Hepatic stellate cell (primary cell): ENCODE measurements around the gene GOSR2.
A peak's percentile ranks its signal among the peaks of the same experiment; 100 is the strongest.

Experiments used
- DNase-seq: peaks from one replicate; pipeline ENCODE4 v3.0.0; 2011; ENCODE audit warnings: low spot score

Gene GOSR2

GRCh38 chr17:46922804-46923635 lies at the start of gene GOSR2:
Gene GOSR2 (plus strand): TSS chr17:46923160. CDS start chr17:46923193, 33 bp downstream.
- DNase-seq, result peak; percentile 95

DNA sequence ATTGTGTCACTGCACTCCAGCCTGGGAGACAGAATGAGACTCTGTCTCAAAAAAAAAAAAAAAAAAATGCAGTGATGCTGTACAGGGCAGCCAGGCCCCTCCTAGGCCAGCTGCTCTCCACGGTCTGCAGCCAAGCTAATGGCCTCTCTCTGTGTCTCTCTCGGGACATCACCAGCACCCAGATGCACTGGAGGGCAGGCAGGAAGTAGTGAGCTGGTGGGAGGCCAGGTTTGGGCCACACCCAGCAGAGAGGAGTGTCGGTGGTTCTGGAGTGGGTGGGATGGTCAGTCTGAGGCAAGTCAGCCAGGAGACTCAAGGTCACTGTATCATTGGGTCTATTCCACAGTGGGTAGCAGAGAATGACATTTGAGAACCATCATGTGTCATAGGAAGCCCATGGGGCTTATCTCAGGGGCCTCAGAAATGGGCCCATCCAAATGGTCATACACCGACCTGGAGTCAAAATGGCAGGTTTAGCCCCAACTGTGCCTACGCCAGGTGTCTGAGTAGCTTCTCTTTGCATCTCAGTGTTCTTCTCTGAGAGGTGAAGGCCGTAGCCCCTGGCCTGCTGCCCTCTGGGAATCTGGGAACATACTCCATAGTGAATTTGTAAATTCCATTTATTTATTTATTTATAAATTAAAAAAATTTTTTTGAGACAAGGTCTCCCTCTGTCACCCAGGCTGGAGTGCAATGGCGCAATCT lies 48.9 kb upstream of the GOSR2 start:
- no peak for DNase-seq

- no peak for DNase-seq
Measured at GRCh38 chr17:46874906-46875305, 48.1 kb upstream of the GOSR2 start.

- DNase-seq, result no peak
Measured at GRCh38 chr17:46875849-46876352, 47.1 kb upstream of the GOSR2 start.

DNA sequence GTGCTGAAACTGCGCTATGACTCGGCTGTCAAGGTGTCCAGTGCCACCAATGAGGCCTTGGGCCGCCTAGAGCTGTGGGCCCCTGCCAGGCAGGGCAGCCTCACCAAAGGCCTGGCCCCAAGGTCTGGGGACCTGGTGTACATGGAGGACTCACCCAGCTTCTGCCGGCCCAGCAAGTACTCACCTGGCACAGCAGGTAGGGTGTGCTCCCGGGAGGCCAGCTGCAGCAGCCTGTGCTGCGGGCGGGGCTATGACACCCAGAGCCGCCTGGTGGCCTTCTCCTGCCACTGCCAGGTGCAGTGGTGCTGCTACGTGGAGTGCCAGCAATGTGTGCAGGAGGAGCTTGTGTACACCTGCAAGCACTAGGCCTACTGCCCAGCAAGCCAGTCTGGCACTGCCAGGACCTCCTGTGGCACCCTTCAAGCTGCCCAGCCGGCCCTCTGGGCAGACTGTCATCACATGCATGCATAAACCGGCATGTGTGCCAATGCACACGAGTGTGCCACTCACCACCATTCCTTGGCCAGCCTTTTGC lies 46.5 kb upstream of the GOSR2 start:
- no peak for DNase-seq

- DNase-seq, result no peak
Measured at GRCh38 chr17:46876926-46877325, 46.0 kb upstream of the GOSR2 start.

- DNase-seq, result no peak
Measured at GRCh38 chr17:46877466-46877865, 45.5 kb upstream of the GOSR2 start.

DNA sequence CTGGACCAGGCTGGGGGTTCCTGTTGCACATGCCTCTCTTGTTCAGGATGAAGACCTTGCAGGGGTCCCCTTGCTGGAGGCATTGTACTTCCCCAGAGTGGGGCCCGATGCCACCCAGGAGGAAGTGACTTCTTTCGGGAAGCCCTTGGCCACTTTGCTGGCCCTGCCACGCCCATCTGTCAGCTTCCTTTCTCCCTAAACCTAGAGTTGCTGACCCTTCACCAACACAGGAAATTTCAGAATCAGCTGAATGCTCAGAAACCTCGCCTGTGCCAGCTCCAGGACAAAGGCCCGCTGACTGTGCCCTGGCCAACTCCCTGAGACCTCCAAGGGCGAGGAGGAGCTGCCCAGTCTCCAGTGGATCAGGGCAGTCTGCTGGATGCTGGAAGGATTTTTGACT lies 44.9 kb upstream of the GOSR2 start:
- no peak for DNase-seq

DNA sequence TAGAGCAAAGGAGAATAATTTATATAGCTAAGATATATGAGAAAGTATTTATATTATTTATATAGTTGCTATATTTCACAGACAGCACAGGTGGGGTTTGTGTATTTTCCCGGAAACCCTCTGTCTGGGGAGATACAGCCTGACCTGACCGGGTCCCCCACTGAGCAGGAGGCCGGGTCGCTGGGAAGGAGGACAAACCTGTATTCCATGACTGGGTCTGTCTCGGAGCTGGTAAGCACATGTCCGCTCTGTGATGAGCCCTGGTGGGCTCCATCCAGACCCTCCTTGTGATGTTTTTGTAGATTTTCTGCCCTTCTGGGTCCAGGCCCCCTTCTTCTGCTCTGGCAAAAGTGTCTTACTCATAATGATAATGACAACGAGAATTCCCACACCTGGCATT lies 43.9 kb upstream of the GOSR2 start:
- DNase-seq, result no peak

- no peak for DNase-seq
Measured at GRCh38 chr17:46881015-46881414, 41.9 kb upstream of the GOSR2 start.

GRCh38 chr17:46882666-46883065 lies 40.3 kb upstream of the GOSR2 start:
- no peak for DNase-seq

- DNase-seq, result no peak
Measured at GRCh38 chr17:46883871-46884520, 39.0 kb upstream of the GOSR2 start.

- DNase-seq, result no peak
Measured at GRCh38 chr17:46884552-46884951, 38.4 kb upstream of the GOSR2 start.

- DNase-seq, result no peak
Measured at GRCh38 chr17:46885415-46886309, 37.3 kb upstream of the GOSR2 start.

DNA sequence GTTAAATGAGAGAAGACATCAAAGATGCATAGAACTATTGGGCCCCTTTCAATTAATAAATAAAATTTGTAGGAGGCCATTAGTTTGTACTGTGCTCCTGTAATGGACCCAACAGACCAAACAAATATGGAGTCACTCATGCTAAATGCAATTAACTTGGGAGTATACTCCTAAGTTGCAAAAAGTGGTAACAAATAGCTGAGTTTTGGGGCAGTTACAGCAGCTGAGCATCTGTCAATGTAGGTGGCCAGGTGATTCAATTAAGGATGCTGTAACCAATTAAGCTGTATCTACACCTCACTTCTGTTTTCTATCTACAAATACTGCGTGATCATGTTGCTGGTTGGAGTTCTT lies 36.7 kb upstream of the GOSR2 start:
- DNase-seq, result no peak

DNA sequence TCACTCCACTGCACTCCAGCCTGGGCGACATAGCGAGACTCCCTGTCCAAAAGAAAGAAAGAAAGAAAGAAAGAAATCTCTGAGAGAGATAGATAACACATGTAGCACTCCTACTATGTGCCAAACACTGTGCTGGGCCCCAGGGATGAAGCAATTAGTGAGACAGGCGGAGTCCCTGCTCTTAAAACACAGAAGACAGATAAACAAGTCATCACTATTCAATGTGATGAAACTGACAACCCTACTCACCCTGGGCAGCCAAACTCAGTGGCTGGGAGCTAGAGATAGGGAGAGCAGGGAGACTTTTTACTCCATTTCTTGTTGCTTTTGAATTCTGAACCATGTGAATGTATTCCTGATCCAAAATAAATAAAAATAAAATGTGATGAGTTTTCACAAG lies 35.2 kb upstream of the GOSR2 start:
- no peak for DNase-seq

DNA sequence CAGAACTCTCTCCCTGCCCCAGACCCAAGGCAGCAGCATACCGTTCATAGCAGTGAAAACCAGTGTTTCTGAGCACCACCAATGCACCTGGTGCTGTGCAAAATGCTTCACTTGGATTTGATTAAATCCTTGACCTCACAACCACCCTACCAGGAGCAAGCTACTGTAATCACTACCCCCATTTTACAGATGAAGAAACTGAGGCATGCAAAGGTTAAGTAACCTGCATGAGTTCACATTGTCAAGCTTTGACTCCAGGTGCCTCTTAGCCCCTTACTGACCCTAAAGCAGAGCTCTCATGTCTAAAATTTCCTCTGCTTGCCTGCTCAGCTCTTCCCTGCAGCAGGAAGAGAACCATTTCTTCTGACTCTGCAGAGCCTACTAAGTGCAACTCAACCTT lies 34.2 kb upstream of the GOSR2 start:
- no peak for DNase-seq

DNA sequence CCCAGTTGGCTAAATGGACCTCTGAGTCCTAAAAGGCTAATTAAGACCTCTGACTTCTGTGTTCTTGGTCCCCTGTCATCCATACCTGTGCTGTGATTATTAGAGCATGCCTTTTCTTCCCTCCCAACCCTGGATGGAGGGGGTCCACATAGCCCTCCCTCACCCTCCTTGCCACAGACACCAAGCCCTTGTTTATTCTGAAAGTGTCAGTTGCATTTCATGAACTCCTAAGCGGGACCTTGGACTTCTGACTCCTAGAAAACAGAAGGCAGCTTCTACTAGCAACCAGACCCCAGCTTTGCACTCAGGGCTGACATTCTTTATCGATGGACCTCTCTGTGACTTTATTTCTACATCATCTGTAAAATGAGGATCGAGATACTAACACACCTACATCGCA lies 33.4 kb upstream of the GOSR2 start:
- no peak for DNase-seq

GRCh38 chr17:46889992-46890564 lies 32.9 kb upstream of the GOSR2 start:
- DNase-seq, result no peak

DNA sequence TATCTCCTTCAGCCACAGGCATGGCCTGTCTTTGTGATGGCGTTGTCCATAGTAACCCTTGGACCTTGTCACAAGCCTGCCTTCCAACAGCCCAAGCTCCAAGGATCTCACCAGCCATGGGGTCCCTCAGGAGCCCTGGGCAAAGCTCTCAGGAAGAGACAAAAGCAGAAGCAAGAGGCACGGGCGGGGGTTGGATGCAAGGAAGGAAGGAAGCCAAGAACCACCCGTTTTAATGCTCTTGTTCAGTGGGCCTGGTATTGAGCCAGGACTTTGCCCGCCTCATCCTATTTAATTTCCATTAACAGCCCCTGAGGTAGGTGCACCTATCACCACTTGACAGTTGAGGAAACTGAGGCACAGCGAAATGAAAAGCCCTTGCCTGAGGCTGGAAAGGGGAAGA lies 32.3 kb upstream of the GOSR2 start:
- no peak for DNase-seq

DNA sequence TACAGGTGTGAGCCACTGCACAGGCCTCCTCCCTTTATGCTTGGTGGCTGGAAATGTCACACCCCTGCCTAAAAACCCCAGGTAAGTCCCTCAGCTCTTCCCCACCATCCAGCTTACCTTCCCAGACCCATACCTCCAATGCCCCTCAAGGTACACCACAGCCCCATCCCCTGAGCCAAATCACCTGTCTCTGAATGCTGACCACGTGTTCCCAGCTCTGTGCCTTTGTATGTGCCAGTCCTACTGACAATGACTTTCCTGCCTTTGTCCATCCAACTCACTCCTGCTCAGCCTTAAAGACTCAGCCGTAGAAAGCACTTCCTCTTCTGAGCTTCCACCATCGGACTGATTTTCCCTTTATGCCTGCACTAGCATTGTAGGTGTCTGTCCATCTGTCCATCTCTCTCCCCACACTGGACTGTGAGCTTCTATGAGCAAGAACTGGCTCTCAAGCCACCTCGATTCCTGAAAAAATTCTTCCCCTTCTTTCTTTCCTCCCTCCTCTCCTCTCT lies 30.7 kb upstream of the GOSR2 start:
- no peak for DNase-seq
